Measurements from ENCODE around the gene ELAVL2. TPM values are rescaled to one million over a fixed set of nuclear protein-coding genes. Genes with fewer than 3 reads are reported as not detected.

Gene ELAVL2
- total RNA-seq, 1 donor from 2014 or later = under 0.01 TPM

DNA sequence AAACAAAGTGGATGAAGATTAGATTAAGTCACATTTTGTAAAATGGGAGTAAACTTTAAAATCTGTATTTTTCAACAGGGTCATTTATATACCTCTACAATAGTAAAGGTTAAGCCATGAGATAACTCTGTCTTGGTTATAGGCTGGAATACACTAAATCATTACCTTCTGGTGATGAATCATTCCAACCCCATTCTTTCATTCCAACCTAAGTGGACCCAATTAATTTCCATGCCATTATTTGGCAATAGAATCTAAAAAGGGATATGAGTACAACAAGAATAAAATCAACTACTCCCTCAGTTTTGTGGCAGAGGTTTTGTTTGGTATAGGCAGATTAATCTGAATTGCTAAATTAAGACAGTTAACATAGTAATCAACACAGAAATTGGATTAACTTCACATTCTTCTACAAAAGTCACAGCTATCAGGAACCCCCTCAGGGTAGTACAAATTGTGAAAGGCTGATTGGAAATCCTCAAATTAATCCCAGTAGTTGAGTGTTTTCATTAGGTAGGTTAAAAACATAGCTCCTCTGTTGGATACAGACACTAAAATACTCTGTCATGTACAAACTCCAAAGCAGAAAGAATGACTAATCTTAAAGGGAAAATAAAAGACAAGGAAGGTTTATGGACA lies 54.2 kb downstream of the ELAVL2 start:
- DNase-seq (ENCODE audit: low read depth in 2 of 2) = no peak

DNA sequence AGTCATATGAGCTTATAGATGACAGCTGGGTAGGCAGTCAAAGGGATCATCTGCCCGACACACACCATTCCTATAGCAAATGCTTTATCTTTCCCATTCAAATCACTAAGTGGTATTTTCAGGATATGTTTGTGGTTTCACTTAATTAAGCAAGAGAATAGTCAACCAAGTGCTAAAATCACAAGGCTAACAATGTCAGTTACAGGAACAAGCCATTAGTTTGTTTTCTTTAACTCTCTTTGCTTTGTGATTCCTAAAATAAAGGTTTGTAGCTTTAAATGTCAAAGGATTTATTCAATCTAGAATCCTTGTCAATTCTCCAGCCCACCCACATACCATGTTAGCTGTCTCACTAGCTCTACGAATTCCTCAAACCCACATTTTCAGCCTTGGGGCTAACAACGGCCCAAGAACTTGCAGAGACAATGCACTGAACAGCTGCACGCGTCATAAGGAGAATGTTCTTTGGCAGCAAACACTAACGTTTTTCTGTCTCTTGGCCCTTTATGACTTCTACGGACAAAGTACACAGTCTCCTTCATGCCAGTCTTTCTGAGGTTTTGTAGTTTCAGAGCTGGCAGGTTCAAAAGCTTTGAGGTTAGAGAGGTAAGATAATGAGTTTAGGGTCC lies 56.6 kb downstream of the ELAVL2 start:
- DNase-seq (ENCODE audit: low read depth in 2 of 2) = no peak

DNA sequence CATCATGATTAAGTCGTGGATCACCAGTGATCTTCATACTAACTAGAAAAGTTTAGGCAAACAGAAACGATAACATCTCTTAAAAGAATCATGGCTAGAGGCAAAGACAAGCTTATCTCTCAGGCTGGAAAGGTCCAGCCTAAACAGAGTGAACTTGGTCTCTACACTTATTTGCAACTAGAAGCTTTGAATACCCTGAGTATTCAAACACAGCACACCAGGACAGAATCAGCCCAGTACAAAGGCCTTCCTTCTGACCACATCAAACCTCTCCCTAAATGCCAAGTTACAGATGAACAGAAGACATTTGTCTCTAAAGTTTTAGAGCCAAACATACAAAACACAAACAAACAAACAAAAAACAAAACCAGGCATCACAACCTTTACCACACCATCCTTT lies 57.2 kb downstream of the ELAVL2 start:
- DNase-seq (ENCODE audit: low read depth in 2 of 2) = no peak

DNA sequence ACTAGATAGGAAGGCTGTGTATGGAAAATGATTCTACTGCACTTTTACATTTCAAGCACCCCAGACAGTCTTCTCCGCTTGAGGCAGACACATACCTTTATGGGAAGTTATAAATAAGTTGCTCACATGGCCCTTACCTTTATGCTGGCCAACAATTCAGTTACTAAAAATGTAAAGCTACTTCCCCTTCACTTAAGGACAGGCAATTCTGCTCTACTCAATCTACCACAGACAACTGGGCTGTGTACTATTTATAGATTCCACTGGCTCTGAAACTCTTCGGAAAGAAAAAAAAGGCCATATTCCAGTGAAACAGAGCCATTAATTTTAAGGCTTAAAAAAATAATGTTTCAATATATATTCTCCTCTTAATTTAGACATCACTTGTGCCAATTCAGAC lies 59.4 kb downstream of the ELAVL2 start:
- DNase-seq (ENCODE audit: low read depth in 2 of 2) = no peak

DNA sequence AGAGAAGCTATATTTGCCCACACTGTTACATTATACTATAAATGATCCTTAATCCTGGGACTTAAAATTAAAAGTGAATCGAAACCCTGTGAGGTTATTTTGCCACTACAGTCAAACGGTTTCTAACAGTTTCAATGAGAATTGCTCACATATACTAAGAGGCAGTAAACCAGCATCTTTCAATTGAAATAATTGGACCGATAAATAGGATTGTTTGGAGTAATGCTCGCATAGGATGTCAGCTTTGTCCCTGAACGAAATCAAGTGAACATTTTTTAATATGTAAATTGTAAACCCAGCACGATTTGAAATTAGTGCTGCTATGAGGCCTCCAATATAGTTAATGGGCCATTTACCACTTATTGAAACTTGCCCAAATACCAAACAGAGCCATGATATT lies 60.5 kb downstream of the ELAVL2 start:
- DNase-seq (ENCODE audit: low read depth in 2 of 2) = no peak

DNA sequence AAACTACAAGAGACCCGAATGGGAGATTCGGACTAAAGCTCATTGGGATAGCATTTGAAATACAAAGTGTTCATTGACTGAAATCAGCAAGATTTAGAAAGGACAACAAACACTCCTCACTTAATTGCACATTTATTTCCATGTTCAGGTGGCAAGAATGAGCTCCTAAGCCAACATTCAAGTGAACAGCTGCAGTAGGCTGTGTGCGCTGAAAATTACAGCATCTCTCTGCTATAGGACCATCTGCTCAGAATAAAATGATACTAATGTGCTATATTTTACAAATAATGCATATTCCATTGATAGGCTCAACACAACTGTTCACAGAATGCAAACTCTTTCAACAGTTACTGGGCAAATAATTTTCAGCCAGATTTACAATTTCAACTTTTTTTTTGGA lies 61.8 kb downstream of the ELAVL2 start:
- DNase-seq (ENCODE audit: low read depth in 2 of 2) = no peak

DNA sequence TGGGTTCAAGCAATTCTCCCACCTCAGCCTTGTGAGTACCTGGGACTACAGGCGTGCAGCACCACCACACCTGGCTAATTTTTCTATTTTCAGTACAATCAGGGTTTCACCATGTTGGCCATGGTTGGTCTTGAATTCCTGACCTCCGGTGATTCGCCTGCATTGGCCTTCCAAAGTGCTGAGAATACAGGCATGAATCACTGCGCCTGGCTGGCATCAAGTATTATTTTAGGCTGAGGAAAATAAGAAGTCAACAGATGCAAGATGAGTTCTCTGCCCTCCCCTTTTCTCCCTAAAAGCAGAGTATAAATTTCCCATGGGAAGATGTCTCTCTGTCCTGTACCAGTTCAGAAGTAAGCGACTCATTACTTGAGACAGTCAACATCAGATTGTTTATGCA lies 71.5 kb downstream of the ELAVL2 start:
- DNase-seq (ENCODE audit: low read depth in 2 of 2) = no peak

DNA sequence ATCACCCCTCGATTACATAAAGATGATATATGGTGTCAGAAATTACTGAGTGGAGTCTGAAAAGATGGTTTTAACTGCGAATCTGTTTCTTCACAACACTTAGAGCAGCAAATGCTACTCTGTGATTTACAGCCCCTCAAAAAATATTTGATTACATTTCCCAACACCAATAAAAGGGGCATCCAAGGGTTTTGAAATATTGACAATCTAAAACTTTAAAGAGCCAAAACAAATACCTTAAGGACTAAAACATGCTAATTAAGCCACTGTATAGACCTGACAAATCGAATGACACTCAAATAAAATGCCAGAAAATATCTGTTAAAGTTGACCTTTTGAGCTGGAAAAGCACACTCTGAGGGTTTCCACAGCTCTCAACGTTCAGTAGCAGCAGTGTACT lies 73.2 kb downstream of the ELAVL2 start:
- no peak for DNase-seq (ENCODE audit: low read depth in 2 of 2)

DNA sequence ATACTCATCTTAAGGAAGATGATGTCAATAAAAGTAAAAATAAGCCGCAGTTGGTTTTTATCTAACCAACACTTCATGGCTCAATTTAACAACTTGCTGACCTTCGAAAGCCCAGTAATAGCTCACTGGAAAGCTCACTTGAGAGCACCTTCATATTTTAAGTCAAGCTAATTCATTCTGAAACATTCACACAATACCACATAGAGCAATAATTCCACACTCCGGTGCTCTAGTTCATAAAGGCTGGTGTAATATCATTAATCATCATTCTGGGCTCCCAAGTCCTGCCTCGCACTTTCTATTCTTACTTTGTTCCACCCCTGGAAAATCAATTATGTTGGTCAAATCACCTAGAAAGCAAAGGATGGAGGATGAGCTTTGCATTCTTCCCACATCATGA lies 74.4 kb downstream of the ELAVL2 start:
- no peak for DNase-seq (ENCODE audit: low read depth in 2 of 2)

DNA sequence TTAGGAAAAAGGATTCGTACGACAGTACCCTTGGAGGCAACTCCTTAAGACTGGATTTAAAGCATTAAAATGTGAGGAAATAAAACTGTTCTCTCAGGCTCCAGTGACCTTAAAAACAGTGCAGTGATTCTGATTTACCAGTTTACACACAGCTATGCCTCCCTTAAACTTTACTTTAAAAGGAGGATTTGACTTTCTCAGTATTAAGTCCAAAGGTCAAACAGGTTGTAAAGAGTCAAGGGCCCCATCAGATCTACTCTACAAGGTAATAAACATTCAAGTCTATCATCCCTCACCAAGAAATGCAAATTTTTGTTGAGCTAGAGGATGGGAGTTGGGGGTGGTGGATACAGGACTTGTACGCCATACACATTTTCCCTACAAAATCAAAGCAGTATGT lies 75.2 kb downstream of the ELAVL2 start:
- no peak for DNase-seq (ENCODE audit: low read depth in 2 of 2)

DNA sequence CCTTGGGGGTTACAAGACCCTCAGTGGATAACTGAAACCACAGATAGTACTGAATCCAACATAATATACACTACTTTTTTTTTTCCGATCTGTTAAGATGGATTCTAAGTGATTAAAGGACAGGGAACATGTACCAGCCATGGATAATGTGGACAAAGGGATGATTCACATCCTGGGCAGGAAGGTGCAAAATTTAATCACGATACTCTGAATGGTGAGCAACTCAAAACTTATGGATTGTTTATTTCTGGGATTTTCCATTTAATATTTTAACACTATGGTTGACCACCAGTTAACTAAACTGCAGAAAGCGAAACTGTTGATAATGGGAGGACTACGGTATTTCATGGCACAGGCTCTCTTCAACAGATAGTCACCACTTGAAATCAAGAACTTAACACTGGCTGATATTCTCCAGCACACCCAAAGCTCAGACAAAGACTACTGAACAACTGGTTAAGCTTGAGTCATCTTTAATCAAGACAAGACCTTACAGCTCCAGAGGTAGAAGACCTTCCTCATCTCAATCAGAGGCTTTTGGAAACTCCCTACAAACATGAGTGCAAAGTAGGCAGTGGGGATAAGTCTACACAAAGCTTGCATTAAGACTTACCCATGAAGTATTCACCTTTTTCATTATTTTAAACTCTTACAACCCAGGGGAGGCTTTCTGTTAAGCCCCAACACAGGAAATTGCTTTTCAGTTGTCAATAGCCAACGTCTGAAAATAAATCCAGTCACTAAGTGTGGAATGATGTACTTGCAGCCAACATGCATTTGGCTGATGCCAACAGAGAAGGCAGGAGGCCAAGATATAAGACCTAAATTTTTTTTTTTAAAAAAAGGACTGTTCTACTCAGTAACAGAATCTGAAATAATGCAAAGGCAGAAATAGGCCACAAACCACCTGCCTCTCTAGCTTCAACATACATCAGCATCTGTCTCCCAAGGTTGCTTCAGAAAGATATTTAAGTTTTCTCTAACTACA lies 78.7 kb downstream of the ELAVL2 start:
- DNase-seq (ENCODE audit: low read depth in 2 of 2) = no peak

DNA sequence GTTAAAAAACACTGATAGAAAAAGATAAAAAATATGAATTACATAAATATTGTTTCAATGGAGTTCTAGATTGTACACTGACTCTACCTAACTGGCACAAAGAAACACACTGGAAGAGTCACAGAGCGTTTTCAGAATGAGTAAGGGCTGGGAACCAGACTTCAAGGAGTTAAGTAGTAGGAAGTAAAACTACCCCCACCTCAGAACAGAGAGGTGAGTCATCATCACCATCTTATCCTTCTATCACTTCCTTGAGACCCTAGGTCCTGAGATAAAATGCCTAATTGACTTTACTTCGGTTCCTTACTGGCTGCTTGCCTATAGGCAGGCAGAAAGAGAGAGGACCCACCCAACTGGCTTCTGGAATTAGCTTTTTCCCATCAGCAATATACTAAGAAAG lies 79.7 kb downstream of the ELAVL2 start:
- no peak for DNase-seq (ENCODE audit: low read depth in 2 of 2)

DNA sequence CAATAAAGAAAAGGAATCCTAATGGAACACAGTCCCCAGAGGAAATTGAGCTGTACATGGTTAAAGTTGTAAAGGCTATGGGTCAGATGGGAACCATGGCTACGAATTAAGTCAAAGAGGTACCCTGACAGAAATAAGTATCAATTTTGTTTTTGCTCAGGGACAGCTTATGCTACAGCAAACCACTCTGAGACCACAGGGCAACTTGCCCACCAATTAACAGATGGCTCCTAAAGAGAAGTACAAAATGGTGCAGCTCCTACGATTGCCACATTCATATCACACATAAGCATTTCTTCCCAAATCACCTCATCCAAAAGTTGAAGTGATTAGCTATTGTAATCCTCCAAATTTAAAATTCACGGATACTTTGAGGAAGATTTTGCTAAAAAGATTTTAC lies 83.0 kb downstream of the ELAVL2 start:
- no peak for DNase-seq (ENCODE audit: low read depth in 2 of 2)

DNA sequence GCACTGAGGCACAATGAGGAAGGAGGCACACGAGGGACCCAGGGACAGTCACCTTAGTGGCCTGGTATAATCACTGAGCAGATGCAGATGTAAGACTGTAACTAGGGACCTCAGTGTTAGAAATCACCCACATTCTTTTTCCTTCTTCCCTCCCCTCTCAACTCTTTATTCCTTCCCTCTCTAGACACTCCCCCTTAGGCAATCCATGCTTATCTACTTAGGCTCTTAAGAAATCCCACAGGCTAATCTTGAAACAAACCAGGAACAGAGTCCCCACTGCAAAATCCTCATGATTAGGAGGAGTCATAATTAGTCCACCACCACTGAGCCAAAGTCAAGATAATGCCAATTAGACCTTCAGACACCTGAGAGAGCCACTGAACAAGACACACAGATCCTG lies 84.7 kb downstream of the ELAVL2 start:
- no peak for DNase-seq (ENCODE audit: low read depth in 2 of 2)

DNA sequence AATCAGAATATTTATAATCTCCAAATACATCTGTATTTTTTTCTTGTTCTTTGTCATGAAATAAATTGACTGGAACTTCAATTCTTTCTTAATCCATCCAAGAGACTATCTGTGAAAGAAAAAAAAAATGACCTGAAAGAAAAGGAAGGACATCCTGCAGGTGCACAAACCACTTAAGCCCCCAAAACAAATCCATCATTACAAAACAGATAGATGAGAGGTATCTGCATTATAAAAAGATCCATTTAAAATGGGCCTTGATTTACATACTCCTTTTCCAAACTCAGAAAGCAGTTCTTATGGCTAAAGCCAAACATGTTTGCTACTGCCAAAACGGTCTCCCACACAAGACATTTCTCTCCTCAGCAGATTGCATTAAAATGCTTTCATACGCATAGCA lies 85.5 kb downstream of the ELAVL2 start:
- DNase-seq (ENCODE audit: low read depth in 2 of 2) = no peak

DNA sequence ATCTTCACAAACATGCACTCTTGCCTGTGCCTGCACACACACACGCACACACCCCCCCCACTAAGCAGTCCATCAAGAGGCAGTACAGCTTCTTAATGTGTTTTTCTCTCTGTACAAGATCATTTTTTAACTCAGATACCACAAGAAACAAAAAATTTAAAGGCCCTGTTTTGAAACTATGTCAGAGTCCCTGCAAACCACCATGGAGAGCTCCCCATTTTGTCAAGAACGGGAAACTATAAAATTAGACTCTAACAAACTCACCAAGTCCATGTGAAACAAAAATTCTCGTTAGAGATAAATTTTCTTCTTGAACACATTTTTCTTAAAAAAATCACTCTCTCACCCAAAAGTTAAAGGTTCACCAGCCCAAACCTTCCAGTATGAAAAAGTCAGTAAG lies 86.3 kb downstream of the ELAVL2 start:
- no peak for DNase-seq (ENCODE audit: low read depth in 2 of 2)

DNA sequence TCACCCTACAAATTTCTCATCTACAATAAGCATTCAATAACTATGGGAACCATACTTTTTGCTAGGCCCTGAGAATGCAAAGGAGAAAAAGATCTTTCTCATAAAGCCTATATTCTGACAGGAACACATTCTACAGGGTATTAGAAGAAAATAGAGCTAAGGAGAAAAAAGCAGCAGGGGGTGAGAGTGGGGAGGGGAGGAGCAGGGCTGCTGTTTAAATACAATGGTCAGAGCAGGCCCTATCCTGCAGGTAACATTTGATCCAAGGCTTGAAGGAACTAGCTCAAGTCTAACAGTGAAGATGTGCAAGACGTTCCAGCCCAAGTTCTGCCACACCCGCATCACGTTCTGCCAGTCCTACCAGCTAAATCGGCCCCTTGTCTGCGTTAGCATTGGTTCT lies 89.7 kb downstream of the ELAVL2 start:
- DNase-seq (ENCODE audit: low read depth in 2 of 2) = no peak

DNA sequence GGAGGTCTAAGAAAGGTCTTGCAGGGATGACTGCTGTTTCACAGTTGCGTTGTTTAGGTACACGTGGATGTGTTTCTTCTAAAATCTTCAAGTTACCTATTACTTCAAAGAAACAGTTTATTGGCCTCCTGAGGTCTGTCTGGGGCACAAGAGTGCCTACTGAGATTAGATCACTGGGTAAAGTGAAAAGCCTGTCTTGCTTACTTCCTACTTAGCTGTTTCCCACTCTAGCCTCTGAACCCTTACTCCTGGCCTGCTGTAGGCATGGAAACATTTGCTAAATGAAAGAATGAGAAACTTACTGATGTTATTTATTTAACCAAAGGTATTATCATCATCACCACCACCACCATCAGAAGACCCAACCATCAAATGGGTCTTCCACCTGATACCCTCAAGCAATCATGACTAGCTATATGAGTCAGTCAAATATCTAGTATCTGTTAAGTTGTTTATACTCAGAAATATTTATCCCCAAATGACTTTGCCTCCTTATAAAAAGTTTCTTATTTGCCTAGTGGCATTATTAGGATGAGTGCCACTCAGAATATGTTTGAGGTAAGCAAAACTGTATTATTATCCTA lies 92.5 kb downstream of the ELAVL2 start:
- no peak for DNase-seq (ENCODE audit: low read depth in 2 of 2)

DNA sequence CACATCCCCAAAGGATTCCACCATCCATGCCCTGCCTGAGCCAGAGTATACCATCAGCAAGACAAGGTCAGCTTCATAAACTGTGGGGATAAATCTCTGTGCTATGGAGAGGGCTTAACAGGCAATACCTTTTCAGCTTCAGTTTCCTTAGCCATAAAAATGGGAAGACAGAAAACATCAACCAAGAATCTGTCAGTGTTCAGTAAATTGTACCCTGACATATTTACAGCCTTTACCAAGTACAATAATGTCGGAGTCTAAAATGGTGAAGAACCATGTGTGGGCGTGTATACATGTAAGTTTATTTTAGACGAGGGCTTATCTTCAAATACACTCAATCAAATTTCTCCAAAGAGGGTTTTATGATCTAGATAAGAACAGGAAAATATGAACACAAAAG lies 94.7 kb downstream of the ELAVL2 start:
- DNase-seq (ENCODE audit: low read depth in 2 of 2) = no peak

DNA sequence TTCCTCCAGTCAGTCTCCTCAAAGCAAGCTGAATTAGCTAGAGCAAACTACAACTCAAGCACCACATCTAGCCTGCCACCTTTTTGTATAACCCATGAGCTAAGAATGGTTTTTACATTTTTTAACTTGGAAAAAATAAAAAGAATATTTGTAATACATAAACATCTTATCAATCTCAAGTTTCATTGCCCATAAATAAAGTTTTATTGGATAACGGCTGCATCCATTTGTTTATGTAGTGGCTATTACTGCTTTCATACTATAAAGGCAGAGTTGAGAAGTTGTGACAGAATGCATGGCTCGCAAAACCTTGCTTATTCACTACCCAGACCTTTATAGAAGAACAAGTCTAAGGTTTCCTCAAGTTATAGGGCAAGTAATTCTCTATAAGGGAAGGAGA lies 95.7 kb downstream of the ELAVL2 start:
- no peak for DNase-seq (ENCODE audit: low read depth in 2 of 2)

DNA sequence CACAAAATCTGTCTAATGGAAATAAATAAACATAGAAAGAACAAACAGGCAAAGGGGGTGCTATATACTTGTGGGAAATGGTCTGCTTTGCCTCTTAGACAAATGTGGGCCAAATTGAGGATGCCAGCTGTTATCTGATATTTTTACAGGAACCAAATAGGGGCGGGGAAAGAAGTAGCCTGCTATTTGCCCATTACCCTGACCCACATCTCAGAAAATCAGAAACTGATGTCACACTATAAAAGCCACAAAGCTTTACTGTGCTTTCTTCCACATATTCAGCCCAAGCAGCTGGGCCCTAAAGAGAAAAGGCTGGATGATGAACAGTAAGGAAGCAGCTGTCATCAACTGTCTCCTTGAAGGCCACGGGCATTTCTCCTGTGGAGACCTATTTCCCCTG lies 97.3 kb downstream of the ELAVL2 start:
- DNase-seq (ENCODE audit: low read depth in 2 of 2) = no peak

DNA sequence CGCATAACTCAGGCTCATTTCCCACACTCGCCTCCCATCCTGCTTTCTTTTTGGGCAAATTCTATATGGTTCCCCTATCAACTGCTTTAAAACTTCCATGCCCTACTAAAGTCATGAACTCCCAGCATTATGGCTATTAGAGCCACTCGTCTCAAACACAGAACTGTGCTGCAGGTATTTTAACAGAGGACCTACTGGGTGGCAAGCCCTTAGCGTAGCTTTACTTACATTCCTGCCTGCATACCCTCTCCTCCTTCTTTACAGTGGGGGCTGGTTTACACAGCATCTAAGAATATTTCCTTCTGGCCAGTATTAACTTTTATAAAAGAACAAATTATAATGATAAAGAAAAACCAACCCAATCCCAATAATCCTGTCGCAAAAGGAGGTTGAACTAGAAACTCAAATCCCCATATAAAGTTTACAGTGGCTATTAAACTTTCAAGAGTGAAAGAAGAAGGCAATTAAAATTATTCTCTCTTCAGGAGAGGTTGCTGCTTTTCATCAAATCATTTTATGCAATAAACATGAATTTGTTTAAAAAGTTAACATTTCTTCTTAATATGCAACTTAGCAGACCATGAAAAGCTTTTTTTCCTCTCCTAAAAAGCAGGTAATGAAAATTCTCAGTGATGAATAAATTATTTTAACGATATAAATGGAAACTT lies 100.6 kb downstream of the ELAVL2 start:
- no peak for DNase-seq (ENCODE audit: low read depth in 2 of 2)

Data from lung microvascular endothelial cell (primary cell).